ENCODE results near the gene OST4.
"Not testable (repeated sequence)": the region's sequence is repeated elsewhere in the genome, so short reads cannot be mapped to it uniquely, and the experiment has no call there.

The OST4 gene

GRCh38 chr2:27071277-27071989, at the start of gene OST4:
OST4 (minus strand) TSS chr2:27071654.
- DNase-seq: peak; percentile 87

- DNase-seq: not testable (repeated sequence)
Observed at GRCh38 chr2:27119330-27119670, 47.8 kb upstream of the OST4 start.

GRCh38 chr2:27118525-27119329, 47.3 kb upstream of the OST4 start, which contains the start of gene CGREF1:
CGREF1 (minus strand) TSS chr2:27119128; CDS start chr2:27104366, 14,762 bp downstream.
- peak; percentile 47 for DNase-seq

- peak; percentile 33 for DNase-seq
Observed at GRCh38 chr2:27117995-27118524, 46.6 kb upstream of the OST4 start.

GRCh38 chr2:27115519-27115918, 44.1 kb upstream of the OST4 start:
- no peak for DNase-seq

- DNase-seq: not testable (repeated sequence)
Observed at GRCh38 chr2:27111392-27112078, 40.1 kb upstream of the OST4 start.

GRCh38 chr2:27110603-27111352, 39.3 kb upstream of the OST4 start:
- DNase-seq: not testable (repeated sequence)

- no peak for DNase-seq
Observed at GRCh38 chr2:27109083-27109482, 37.6 kb upstream of the OST4 start.

- no peak for DNase-seq
Observed at GRCh38 chr2:27108221-27108620, 36.8 kb upstream of the OST4 start.

GRCh38 chr2:27105981-27106380, 34.5 kb upstream of the OST4 start:
- DNase-seq: no peak

- no peak for DNase-seq
Observed at GRCh38 chr2:27102329-27102728, 30.9 kb upstream of the OST4 start.

- no peak for DNase-seq
Observed at GRCh38 chr2:27100036-27100435, 28.6 kb upstream of the OST4 start.

- no peak for DNase-seq
Observed at GRCh38 chr2:27099334-27099955, 28.0 kb upstream of the OST4 start.

- DNase-seq: no peak
Observed at GRCh38 chr2:27097341-27097740, 25.9 kb upstream of the OST4 start.

- DNase-seq: no peak
Observed at GRCh38 chr2:27096748-27097297, 25.4 kb upstream of the OST4 start.

GRCh38 chr2:27095745-27096651, 24.5 kb upstream of the OST4 start:
- DNase-seq: peak; percentile 97

GRCh38 chr2:27095427-27095744, 23.9 kb upstream of the OST4 start:
- DNase-seq: no peak

- no peak for DNase-seq
Observed at GRCh38 chr2:27094353-27094984, 23.0 kb upstream of the OST4 start.

- no peak for DNase-seq
Observed at GRCh38 chr2:27093430-27094352, 22.2 kb upstream of the OST4 start.

Data from NCI-H2171 treated with DMSO at 0.1 percent for 48 hours (cell line).